Measurements from ENCODE around the gene CAMK2B. TPM values are rescaled to one million over a fixed set of nuclear protein-coding genes. Genes with fewer than 3 reads are reported as not detected.
A peak's percentile ranks its signal among the peaks of the same experiment; 100 is the strongest.

Gene CAMK2B
- total and polyA plus RNA-seq, 2 of the 13 experiments (the other 11 are each of a cell fraction or from before 2014, with no cell fraction given), result 0.27 to 0.48 TPM

DNA sequence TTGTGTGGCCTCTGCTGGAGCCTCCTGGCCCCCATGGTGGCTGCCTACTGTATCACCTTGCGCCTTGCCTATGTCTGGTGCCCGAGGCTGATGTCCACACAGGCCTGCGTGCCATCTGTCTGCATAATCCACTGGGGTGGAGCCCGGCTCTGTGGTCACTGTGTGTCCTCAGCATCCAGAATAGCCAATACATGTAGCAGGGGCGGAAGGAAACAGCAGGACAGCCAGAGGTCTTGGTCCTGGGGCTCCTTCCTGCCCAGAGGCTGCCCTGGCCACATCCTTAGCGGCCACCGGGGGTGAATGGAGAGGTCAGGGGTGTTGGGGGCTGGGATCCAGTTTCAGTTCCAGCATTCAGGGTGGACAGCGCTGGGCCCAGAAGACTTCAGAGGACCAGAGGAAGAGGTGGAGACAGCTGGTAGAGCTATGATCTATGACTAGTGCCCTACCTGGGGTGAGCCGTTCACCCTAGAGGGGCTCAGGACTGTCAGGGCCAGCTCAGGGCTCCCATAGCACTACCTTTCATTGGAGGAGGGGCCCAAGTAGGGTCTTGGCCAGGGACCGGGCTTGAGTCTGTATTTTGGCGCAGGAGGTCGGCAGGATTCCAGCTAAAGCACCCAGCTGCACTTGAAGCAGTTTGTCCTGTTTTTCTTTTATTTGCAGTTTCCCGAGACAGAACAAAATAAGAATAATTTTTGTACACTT, 108.7 kb downstream of the CAMK2B start:
- FAIRE-seq, result no peak
- in situ Hi-C loops (cut with HindIII; ENCODE audit: extremely low pct_ligation_motif_present, low pct_unique_long_range_greater_than_20kb), result no loop called here
- Histone ChIP-seq H3K9ac (ENCODE audit: insufficient read depth, low read depth, low read length) (no peak overlapping the region), H4K20me1 (ENCODE audit: insufficient read depth, low read length) (no peaks in the 10 kb centered on the region), H2AFZ (ENCODE audit: low read length) (no peak overlapping the region), H3K4me2 (ENCODE audit: low read depth, low read length) (peak overlapping the region; percentile 18; the same call in 1 of the 2 replicates), H3K27ac (ENCODE audit: extremely low read length, insufficient read depth, low read length) (no peak overlapping the region), H3K79me2 (ENCODE audit: insufficient read depth, low read length) (no peaks in the 10 kb centered on the region), H3K9me3 (ENCODE audit: low read length) (no peaks in the 10 kb centered on the region), H3K27me3 (ENCODE audit: control insufficient read depth in 1 of 2, insufficient read depth in 2 of 2, low read length in 2 of 2) (peaks cover 1 to 5% of the 10 kb centered on the region in 2 experiments; a peak in 1 of 5 replicates), H3K4me1 (ENCODE audit: insufficient read depth, low read length) (peaks cover 35% of the 10 kb centered on the region), H3K4me3 (replicated peaks in 1 of 3; ENCODE audit: insufficient read depth in 1 of 3, low read depth in 2 of 3, low read length in 3 of 3) (no peak overlapping the region), H3K36me3 (replicated peaks in 1 of 2; ENCODE audit: control insufficient read depth in 1 of 2, insufficient read depth in 2 of 2, low read length in 2 of 2) (peaks cover 2 to 11% of the 10 kb centered on the region in 2 experiments; a peak in 4 of 5 replicates)
- no peak for TF ChIP-seq SMAD1 (CRISPR knock-in tag; IDR thresholded peaks at IDR 0.05; ENCODE audit: borderline replicate concordance, low read depth)
- TF ChIP-seq NPAS2 (CRISPR knock-in tag; IDR thresholded peaks at IDR 0.05; ENCODE audit: borderline replicate concordance), result no peak
- TF ChIP-seq MED8 (CRISPR knock-in tag; IDR thresholded peaks at IDR 0.05; ENCODE audit: insufficient replicate concordance), result no peak
- TF ChIP-seq, protein P1, sequence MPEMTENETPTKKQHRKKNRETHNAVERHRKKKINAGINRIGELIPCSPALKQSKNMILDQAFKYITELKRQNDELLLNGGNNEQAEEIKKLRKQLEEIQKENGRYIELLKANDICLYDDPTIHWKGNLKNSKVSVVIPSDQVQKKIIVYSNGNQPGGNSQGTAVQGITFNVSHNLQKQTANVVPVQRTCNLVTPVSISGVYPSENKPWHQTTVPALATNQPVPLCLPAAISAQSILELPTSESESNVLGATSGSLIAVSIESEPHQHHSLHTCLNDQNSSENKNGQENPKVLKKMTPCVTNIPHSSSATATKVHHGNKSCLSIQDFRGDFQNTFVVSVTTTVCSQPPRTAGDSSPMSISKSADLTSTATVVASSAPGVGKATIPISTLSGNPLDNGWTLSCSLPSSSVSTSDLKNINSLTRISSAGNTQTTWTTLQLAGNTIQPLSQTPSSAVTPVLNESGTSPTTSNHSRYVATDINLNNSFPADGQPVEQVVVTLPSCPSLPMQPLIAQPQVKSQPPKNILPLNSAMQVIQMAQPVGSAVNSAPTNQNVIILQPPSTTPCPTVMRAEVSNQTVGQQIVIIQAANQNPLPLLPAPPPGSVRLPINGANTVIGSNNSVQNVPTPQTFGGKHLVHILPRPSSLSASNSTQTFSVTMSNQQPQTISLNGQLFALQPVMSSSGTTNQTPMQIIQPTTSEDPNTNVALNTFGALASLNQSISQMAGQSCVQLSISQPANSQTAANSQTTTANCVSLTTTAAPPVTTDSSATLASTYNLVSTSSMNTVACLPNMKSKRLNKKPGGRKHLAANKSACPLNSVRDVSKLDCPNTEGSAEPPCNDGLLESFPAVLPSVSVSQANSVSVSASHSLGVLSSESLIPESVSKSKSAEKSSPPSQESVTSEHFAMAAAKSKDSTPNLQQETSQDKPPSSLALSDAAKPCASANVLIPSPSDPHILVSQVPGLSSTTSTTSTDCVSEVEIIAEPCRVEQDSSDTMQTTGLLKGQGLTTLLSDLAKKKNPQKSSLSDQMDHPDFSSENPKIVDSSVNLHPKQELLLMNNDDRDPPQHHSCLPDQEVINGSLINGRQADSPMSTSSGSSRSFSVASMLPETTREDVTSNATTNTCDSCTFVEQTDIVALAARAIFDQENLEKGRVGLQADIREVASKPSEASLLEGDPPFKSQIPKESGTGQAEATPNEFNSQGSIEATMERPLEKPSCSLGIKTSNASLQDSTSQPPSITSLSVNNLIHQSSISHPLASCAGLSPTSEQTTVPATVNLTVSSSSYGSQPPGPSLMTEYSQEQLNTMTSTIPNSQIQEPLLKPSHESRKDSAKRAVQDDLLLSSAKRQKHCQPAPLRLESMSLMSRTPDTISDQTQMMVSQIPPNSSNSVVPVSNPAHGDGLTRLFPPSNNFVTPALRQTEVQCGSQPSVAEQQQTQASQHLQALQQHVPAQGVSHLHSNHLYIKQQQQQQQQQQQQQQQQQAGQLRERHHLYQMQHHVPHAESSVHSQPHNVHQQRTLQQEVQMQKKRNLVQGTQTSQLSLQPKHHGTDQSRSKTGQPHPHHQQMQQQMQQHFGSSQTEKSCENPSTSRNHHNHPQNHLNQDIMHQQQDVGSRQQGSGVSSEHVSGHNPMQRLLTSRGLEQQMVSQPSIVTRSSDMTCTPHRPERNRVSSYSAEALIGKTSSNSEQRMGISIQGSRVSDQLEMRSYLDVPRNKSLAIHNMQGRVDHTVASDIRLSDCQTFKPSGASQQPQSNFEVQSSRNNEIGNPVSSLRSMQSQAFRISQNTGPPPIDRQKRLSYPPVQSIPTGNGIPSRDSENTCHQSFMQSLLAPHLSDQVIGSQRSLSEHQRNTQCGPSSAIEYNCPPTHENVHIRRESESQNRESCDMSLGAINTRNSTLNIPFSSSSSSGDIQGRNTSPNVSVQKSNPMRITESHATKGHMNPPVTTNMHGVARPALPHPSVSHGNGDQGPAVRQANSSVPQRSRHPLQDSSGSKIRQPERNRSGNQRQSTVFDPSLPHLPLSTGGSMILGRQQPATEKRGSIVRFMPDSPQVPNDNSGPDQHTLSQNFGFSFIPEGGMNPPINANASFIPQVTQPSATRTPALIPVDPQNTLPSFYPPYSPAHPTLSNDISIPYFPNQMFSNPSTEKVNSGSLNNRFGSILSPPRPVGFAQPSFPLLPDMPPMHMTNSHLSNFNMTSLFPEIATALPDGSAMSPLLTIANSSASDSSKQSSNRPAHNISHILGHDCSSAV (CRISPR knock-in tag; IDR thresholded peaks at IDR 0.05; ENCODE audit: borderline replicate concordance), result no peak
- no peak for TF ChIP-seq GZF1 (CRISPR knock-in tag; IDR thresholded peaks at IDR 0.05)
- TF ChIP-seq, protein P2, sequence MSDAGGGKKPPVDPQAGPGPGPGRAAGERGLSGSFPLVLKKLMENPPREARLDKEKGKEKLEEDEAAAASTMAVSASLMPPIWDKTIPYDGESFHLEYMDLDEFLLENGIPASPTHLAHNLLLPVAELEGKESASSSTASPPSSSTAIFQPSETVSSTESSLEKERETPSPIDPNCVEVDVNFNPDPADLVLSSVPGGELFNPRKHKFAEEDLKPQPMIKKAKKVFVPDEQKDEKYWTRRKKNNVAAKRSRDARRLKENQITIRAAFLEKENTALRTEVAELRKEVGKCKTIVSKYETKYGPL (CRISPR knock-in tag; IDR thresholded peaks at IDR 0.05), result no peak
- TF ChIP-seq ZMAT3 (CRISPR knock-in tag; conservative IDR thresholded peaks at IDR 0.05), result no peak
- no peak for TF ChIP-seq KLF9 (CRISPR knock-in tag; IDR thresholded peaks at IDR 0.05; ENCODE audit: low read depth)
- TF ChIP-seq CBFB (CRISPR knock-in tag; IDR thresholded peaks at IDR 0.05), result no peak
- TF ChIP-seq TMF1 (CRISPR knock-in tag; IDR thresholded peaks at IDR 0.05; ENCODE audit: low read depth), result no peak
- no peak for TF ChIP-seq ELF1 (CRISPR knock-in tag; IDR thresholded peaks at IDR 0.05)
- TF ChIP-seq ZNF660 (CRISPR knock-in tag; IDR thresholded peaks at IDR 0.05; ENCODE audit: borderline replicate concordance, low read depth), result no peak
- TF ChIP-seq ZNF768 (CRISPR knock-in tag; IDR thresholded peaks at IDR 0.05), result no peak
- ChIA-PET CTCF (ENCODE audit: low intra/inter-chr PET ratio, low total read pairs) (no interaction called here), POLR2A (interaction anchor here (1.4 kb wide), 1 partner anchor 15 kb away, joined by 6 read pairs; the partner anchor contains the start of gene YKT6)
- WGBS (ENCODE audit: low lambda C conversion rate), result 55% methylated on average over 8 of the region's 13 CpGs
- intact Hi-C loops (cut with micrococcal nuclease; ENCODE audit: unreplicated experiment), result no loop called here
- DNase-seq (ENCODE audit: low spot score), result no peak
- no peak for ATAC-seq
- BruUV-seq (replicated peaks), result no TSS peak
